Heart left ventricle (tissue), 16 donors: ENCODE results near the gene B4GALNT3. TPM values are rescaled to one million over a fixed set of nuclear protein-coding genes. Genes with fewer than 3 reads are reported as not detected.

Experiments
- ATAC-seq, 4 donors: fragments of 200-7000 bp; cut with Tn5 transposase; one replicate each; pipeline ENCODE4 v1.9.1; 2020 to 2022; ENCODE audit warnings: moderate library complexity in 4 of 4, mild to moderate bottlenecking in 3 of 4, moderate number of reproducible peaks in 1 of 4
- DNase-seq, 5 donors: peaks; one replicate each; pipeline ENCODE4 v3.0.0-alpha.2; 2020
- H3K27ac ChIP-seq, 12 donors: fragments of 200-600 bp; sonication (generic) in 4 of 12; one replicate each; pipeline versions ENCODE4 v1.5.0 to v1.8.0; 2016 to 2022; ENCODE audit warnings: mild to moderate bottlenecking in 2 of 12
- H3K27me3 ChIP-seq, 9 donors: fragments of 200-600 bp; sonication (generic) in 2 of 9; one replicate each; pipeline versions ENCODE4 v1.5.1 to v1.8.0; 2016 to 2022; ENCODE audit warnings: mild to moderate bottlenecking in 3 of 9
- H3K36me3 ChIP-seq, 9 donors: fragments of 200-600 bp; sonication (generic) in 2 of 9; one replicate each; pipeline versions ENCODE4 v1.5.0 to v1.8.0; 2018 to 2022; ENCODE audit warnings: mild to moderate bottlenecking in 2 of 9
- H3K4me1 ChIP-seq, 12 donors: fragments of 200-600 bp; sonication (generic) in 4 of 12; one replicate each; pipeline versions ENCODE4 v1.5.0 to v1.8.0; 2016 to 2022; ENCODE audit warnings: mild to moderate bottlenecking in 3 of 12
- H3K4me3 ChIP-seq, 12 donors: fragments of 200-600 bp; sonication (generic) in 4 of 12; one replicate each; pipeline versions ENCODE4 v1.5.0 to v1.8.0; 2017 to 2022; ENCODE audit warnings: mild to moderate bottlenecking in 9 of 12, moderate library complexity in 4 of 12
- H3K9me3 ChIP-seq, 12 donors: fragments of 200-600 bp; sonication (generic) in 4 of 12; one replicate each; pipeline versions ENCODE4 v1.5.0 to v1.8.0; 2016 to 2022; ENCODE audit warnings: mild to moderate bottlenecking in 1 of 12
- POLR2A ChIP-seq, 2 donors: fragments of 450-650 bp; IDR thresholded peaks; one replicate each; pipeline ENCODE4 v1.6.1; 2017; ENCODE audit warnings: antibody characterized with exemption in 2 of 2, mild to moderate bottlenecking in 2 of 2, moderate library complexity in 2 of 2
- WGBS, 4 donors: extraction: QIAGEN DNeasy Blood & Tissue Kit in 2 of 4; methylation state at CpG; one replicate each; pipeline versions ENCODE4 v1.1.5 to v1.1.7; 2013 to 2018; 5-methylcytosine and 5-hydroxymethylcytosine counted together
- intact Hi-C, 10 donors: fragments of 100-400 bp; cut with DNase I; formaldehyde crosslinking; loops; one replicate each; pipeline versions ENCODE4 v1.11.1 to v1.14.2; 2022
- polyA plus RNA-seq, 2 donors: library from polyadenylated mRNA; stranded (reverse); fragments of 200-250 nt; gene quantifications; one replicate each; pipeline ENCODE4 v1.2.3, GENCODE V29; 2013
- total RNA-seq, 9 donors: library from RNA; depleted of rRNA in 2 of 9; stranded (reverse); fragments of >200 nt in 2 of 9; fragmentation: NEBNext Ultra II Directional in 3 of 9; extraction: Animal tissue kit (Norgen Biotek cat#: 25700) in 3 of 9; gene quantifications; one replicate each; pipeline versions ENCODE4 v1.1.0 to v1.2.4, GENCODE V29; 2016 to 2023
- TF ChIP-seq, protein P1 (sequence below), 12 donors: fragments of 200-600 bp; sonication (generic) in 4 of 12; IDR thresholded peaks; one replicate each; pipeline versions ENCODE4 v1.5.0 to v1.8.0; 2018 to 2022; ENCODE audit warnings: antibody characterized with exemption in 12 of 12, mild to moderate bottlenecking in 5 of 12
- donor health status: ischemic (EF 13 %, LVEDD 7.1; RV severe dilation, severe dysfunction).
- donor health status: healthy with polysubstance abuse.
- donor health status: DM: no; HTN: yes; CAD: no.
- donor health status: DM: no; HTN: no; CAD: no.
- donor health status: ischemic (EF 25% LVEDD 6.9; RV normal size, moderate dysfunction).
- donor health status: ischemic (EF 25% LVEDD 5.7; RV mildly dilated, moderate dysfunction).
- donor health status: healthy.
- donor health status: DM: yes; HTN: yes; CAD: no.
- donor health status: ischemic (EF 35%, LVEDD 5.7; RV mildly dilated, moderate dysfunction).
- donor health status: nonischemic (EF 11% LVEDD 7.7; RV severe dilation, severe dysfunction).
- donor health status: DM: yes; HTN: yes; CAD: no.
- donor health status: PGD.
- donor health status: ischemic (EF 29% LVEDD 5.4; RV normal size, mild dysfunction).
- donor health status: nonischemic (EF 23%, LVEDD 6.1; RV moderate dilation, normal function).

Gene B4GALNT3
- total and polyA plus RNA-seq, 11 donors, result 19.3 to 59.4 (median 34.1) TPM

- Histone ChIP-seq H3K27ac (peak overlapping the region in 8 of 12 donors; percentile 46 to 85 (median 72)), H3K4me3 (no peak overlapping the region), H3K27me3 (peaks cover 0 to 2% (median 0%) of the 10 kb centered on the region in 9 donors), H3K4me1 (peaks cover 0 to 58% (median 9%) of the 10 kb centered on the region in 12 donors), H3K9me3 (no peaks in the 10 kb centered on the region), H3K36me3 (no peaks in the 10 kb centered on the region)
- no peak for ATAC-seq
- TF ChIP-seq, protein P1, sequence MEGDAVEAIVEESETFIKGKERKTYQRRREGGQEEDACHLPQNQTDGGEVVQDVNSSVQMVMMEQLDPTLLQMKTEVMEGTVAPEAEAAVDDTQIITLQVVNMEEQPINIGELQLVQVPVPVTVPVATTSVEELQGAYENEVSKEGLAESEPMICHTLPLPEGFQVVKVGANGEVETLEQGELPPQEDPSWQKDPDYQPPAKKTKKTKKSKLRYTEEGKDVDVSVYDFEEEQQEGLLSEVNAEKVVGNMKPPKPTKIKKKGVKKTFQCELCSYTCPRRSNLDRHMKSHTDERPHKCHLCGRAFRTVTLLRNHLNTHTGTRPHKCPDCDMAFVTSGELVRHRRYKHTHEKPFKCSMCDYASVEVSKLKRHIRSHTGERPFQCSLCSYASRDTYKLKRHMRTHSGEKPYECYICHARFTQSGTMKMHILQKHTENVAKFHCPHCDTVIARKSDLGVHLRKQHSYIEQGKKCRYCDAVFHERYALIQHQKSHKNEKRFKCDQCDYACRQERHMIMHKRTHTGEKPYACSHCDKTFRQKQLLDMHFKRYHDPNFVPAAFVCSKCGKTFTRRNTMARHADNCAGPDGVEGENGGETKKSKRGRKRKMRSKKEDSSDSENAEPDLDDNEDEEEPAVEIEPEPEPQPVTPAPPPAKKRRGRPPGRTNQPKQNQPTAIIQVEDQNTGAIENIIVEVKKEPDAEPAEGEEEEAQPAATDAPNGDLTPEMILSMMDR (IDR thresholded peaks at IDR 0.05), result no peak
- TF ChIP-seq POLR2A (IDR thresholded peaks at IDR 0.05), result no peak
- WGBS, 4 donors, result 71 to 86% (median 82%) methylated on average over 5 of the region's 5 CpGs
- intact Hi-C loops, result no loop called here
- DNase-seq, result no peak
Observed at GRCh38 chr12:473198-473597, 13.5 kb downstream of the B4GALNT3 start.

DNA sequence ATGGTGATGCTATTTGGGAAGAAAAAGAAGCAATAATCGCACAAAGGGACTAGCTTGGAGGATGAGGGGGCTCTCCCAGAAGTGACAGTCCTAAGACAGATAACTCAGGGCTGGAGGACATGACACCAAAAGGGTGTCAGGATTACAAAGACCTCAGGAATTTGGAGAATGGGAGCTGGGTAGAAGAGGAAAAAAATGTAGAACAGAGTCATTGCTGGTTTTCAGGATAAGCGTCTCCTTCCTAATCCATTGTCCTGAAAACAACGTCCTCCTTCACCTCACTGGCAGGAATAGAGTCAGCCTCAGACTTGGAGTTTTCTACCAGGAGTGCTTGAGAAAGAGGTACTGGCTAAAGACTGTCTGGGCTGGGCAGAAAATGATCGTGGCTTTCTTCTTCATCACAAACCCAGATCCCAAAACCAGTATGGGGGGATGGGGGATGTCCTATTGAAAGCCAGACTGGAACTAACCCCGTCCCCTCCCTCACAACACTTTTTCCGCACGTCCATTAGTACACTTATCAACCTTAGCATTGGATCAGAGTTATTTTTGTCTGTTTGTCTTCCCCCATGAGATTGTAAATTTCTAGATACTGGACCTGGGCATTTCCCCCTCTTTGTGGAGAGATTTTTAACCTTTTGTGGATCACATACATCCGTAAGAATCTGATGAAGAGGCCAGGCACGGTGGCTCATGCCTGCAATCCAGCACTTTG is 14.3 kb downstream of the B4GALNT3 start:
- 25 to 34% (median 28%) methylated on average over 9 of the region's 9 CpGs for WGBS, 4 donors
- H3K4me1 ChIP-seq, result peaks cover 0 to 57% (median 8%) of the 10 kb centered on the region in 12 donors
- peak; percentile 36 to 79 (median 58) for ATAC-seq
- no peak for DNase-seq
- no peak overlapping the region for H3K4me3 ChIP-seq
- no peaks in the 10 kb centered on the region for H3K36me3 ChIP-seq
- no peaks in the 10 kb centered on the region for H3K9me3 ChIP-seq
- intact Hi-C loops, result no loop called here
- H3K27ac ChIP-seq, result peak overlapping the region in 11 of 12 donors; percentile 21 to 85 (median 68)
- no peak for TF ChIP-seq POLR2A (IDR thresholded peaks at IDR 0.05)
- TF ChIP-seq, protein P1 (IDR thresholded peaks at IDR 0.05), result no peak
- H3K27me3 ChIP-seq, result peaks cover 0 to 2% (median 0%) of the 10 kb centered on the region in 9 donors

DNA sequence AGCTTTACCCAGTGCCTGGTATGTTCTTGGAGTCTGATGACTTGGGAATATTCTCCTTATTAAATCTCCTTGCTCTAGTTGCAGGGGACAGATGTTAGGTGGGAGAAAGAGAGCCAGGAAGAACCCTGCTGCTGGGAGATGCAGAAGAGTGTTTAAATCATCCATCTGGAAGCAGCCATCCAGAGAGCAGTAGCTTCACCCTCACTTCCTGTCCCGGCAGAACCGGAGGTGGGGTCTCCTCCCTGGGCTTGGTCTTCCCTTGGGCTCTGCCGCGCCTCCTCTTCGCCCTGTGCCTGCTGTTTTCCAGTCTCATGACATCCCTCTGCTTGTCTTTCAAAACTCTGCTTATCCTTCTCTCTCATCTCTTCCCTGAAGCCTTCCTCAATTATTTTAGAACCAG is 15.5 kb downstream of the B4GALNT3 start:
- Histone ChIP-seq H3K4me3 (no peak overlapping the region), H3K27me3 (peaks cover 0 to 2% (median 0%) of the 10 kb centered on the region in 9 donors), H3K36me3 (no peaks in the 10 kb centered on the region), H3K9me3 (no peaks in the 10 kb centered on the region), H3K4me1 (peaks cover 0 to 51% (median 7%) of the 10 kb centered on the region in 12 donors), H3K27ac (peak overlapping the region in 8 of 12 donors; percentile 10 to 85 (median 72))
- DNase-seq (no peak), ATAC-seq (no peak)
- 20 to 31% (median 26%) methylated on average over 5 of the region's 5 CpGs for WGBS, 4 donors
- intact Hi-C loops, result no loop called here
- no peak for TF ChIP-seq POLR2A (IDR thresholded peaks at IDR 0.05)
- TF ChIP-seq, protein P1 (IDR thresholded peaks at IDR 0.05), result no peak

DNA sequence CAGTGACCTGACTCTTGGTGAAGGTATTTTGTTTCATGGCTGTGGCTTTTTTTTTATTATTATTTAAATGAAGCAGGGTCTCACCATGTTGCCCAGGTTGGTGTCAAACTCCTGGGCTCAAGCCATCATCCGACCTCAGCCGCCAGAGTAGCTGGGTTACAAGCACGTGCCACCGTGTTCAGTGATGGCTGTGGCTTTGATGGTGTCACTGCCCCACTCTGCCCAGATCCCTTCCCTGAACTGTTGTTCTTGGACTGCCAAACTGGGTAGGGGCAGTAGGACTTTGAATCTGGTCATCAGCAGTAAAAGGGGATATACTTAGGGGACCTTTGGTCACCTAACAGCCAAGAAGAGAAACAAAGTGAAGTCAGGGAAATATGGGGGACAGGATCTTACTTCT is 19.4 kb downstream of the B4GALNT3 start:
- no peak for TF ChIP-seq POLR2A (IDR thresholded peaks at IDR 0.05)
- TF ChIP-seq, protein P1 (IDR thresholded peaks at IDR 0.05), result no peak
- no peaks in the 10 kb centered on the region for H3K9me3 ChIP-seq
- peaks cover 0 to 2% (median 0%) of the 10 kb centered on the region in 9 donors for H3K27me3 ChIP-seq
- H3K4me1 ChIP-seq, result peaks cover 0 to 61% (median 23%) of the 10 kb centered on the region in 12 donors
- intact Hi-C loops, result no loop called here
- DNase-seq, result no peak
- WGBS, 4 donors, result 50 to 75% (median 64%) methylated on average over 4 of the region's 4 CpGs
- H3K27ac ChIP-seq, result peak overlapping the region in 8 of 12 donors; percentile 8 to 96 (median 41)
- no peaks in the 10 kb centered on the region for H3K36me3 ChIP-seq
- no peak overlapping the region for H3K4me3 ChIP-seq
- no peak for ATAC-seq
